ENCODE data around the gene PLAC8L1.

Gene PLAC8L1

GRCh38 chr5:146060221-146060585 is 45.2 kb downstream of the PLAC8L1 start:
- TF ChIP-seq, protein P1, sequence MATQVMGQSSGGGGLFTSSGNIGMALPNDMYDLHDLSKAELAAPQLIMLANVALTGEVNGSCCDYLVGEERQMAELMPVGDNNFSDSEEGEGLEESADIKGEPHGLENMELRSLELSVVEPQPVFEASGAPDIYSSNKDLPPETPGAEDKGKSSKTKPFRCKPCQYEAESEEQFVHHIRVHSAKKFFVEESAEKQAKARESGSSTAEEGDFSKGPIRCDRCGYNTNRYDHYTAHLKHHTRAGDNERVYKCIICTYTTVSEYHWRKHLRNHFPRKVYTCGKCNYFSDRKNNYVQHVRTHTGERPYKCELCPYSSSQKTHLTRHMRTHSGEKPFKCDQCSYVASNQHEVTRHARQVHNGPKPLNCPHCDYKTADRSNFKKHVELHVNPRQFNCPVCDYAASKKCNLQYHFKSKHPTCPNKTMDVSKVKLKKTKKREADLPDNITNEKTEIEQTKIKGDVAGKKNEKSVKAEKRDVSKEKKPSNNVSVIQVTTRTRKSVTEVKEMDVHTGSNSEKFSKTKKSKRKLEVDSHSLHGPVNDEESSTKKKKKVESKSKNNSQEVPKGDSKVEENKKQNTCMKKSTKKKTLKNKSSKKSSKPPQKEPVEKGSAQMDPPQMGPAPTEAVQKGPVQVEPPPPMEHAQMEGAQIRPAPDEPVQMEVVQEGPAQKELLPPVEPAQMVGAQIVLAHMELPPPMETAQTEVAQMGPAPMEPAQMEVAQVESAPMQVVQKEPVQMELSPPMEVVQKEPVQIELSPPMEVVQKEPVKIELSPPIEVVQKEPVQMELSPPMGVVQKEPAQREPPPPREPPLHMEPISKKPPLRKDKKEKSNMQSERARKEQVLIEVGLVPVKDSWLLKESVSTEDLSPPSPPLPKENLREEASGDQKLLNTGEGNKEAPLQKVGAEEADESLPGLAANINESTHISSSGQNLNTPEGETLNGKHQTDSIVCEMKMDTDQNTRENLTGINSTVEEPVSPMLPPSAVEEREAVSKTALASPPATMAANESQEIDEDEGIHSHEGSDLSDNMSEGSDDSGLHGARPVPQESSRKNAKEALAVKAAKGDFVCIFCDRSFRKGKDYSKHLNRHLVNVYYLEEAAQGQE (IDR thresholded peaks at IDR 0.05; ENCODE audit: insufficient read depth in 1 of 2, low read depth in 2 of 2, low read length in 2 of 2): no peak
- no peak for TF ChIP-seq TAF1 (IDR thresholded peaks at IDR 0.05; ENCODE audit: borderline replicate concordance, insufficient read depth, low read length)
- TF ChIP-seq FOXP2 (optimal IDR thresholded peaks at IDR 0.05; ENCODE audit: borderline replicate concordance, extremely low read depth, extremely low read length, insufficient read depth): no peak
- TF ChIP-seq SIN3A (IDR thresholded peaks at IDR 0.05; ENCODE audit: borderline replicate concordance, insufficient read depth, low read length): no peak
- no peak for TF ChIP-seq POLR2AphosphoS5 (IDR thresholded peaks at IDR 0.05; ENCODE audit: low read depth, low read length)

DNA sequence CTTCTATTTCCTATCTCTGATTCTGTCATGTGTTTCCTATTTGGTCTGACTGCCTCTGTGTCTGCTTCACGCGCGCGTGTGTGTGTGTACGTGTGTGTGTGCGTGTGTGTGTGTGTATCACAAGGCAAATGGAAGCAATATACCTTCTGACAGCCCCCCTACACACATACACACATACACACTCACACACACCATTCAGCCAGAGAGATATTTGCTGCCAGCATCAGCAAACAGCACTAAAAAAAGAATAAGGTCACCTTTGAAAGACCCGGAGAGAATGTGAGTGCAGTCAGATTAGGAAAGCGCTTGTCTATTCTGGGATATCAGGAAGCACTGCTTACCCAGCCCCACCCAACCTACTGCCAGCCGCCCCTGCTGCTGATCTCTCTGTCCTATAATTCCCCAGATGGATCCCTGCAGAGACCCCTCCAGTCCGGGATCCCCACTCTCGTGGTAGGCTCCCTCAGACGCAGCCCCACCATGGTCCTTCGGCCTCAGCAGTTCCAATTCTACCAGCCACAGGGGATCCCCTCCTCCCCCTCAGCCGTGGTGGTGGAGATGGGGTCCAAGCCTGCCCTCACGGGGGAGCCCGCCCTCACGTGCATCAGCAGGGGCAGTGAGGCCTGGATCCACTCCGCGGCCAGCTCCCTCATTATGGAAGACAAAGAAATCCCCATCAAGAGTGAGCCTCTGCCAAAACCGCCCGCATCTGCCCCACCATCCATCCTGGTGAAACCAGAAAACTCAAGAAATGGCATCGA is 45.7 kb downstream of the PLAC8L1 start:
- no peak for TF ChIP-seq FOXP2 (optimal IDR thresholded peaks at IDR 0.05; ENCODE audit: borderline replicate concordance, extremely low read depth, extremely low read length, insufficient read depth)
- TF ChIP-seq TAF1 (IDR thresholded peaks at IDR 0.05; ENCODE audit: borderline replicate concordance, insufficient read depth, low read length): no peak
- TF ChIP-seq SIN3A (IDR thresholded peaks at IDR 0.05; ENCODE audit: borderline replicate concordance, insufficient read depth, low read length): no peak
- TF ChIP-seq, protein P1 (IDR thresholded peaks at IDR 0.05; ENCODE audit: insufficient read depth in 1 of 2, low read depth in 2 of 2, low read length in 2 of 2): no peak

DNA sequence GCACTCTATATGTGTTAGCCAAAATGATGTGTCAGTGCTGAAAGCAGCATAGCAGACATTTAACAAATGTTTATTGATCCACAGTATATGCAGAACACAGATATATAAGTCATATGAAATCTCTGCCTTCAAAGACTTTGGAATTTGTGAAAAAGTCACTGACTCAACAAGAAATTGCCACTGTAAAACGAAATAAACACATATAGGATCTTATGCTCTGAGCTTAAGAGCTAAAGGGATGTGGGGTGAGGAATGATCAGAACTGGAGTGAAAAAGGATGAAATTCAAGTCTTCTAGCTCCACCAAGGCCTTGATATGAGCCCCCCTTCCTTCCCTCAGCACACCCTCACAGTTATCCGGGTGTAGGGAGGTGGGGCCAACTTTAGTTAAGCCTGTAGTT is 49.9 kb downstream of the PLAC8L1 start:
- TF ChIP-seq TAF1 (IDR thresholded peaks at IDR 0.05; ENCODE audit: borderline replicate concordance, insufficient read depth, low read length) (no peak), POLR2AphosphoS5 (IDR thresholded peaks at IDR 0.05; ENCODE audit: low read depth, low read length) (no peak), SIN3A (IDR thresholded peaks at IDR 0.05; ENCODE audit: borderline replicate concordance, insufficient read depth, low read length) (no peak)
- TF ChIP-seq, protein P1 (IDR thresholded peaks at IDR 0.05; ENCODE audit: insufficient read depth in 1 of 2, low read depth in 2 of 2, low read length in 2 of 2): no peak

GRCh38 chr5:146052780-146053179 is 52.6 kb downstream of the PLAC8L1 start:
- TF ChIP-seq POLR2AphosphoS5 (IDR thresholded peaks at IDR 0.05; ENCODE audit: low read depth, low read length) (no peak), SIN3A (IDR thresholded peaks at IDR 0.05; ENCODE audit: borderline replicate concordance, insufficient read depth, low read length) (no peak), TAF1 (IDR thresholded peaks at IDR 0.05; ENCODE audit: borderline replicate concordance, insufficient read depth, low read length) (no peak)
- TF ChIP-seq, protein P1 (IDR thresholded peaks at IDR 0.05; ENCODE audit: insufficient read depth in 1 of 2, low read depth in 2 of 2, low read length in 2 of 2): no peak

DNA sequence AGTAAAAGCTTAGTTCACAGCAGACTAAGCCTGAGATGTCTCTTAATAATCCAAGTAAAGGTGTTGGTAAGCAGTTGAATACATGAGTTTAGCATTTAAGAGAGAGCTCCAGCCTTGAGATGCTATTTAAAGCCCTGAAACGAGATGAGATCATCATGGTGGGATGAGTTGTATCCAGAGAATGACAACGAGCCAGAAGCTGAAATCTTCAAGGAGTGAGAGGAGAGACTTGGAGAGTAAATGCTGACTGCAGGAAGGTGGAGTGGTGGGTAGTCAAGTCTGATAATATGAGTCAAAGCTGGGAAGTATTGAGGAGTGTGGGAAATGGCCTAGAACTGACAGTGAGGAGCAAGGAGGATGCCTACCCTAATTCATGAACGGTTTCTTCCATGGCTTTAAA is 53.7 kb downstream of the PLAC8L1 start:
- TF ChIP-seq, protein P1 (IDR thresholded peaks at IDR 0.05; ENCODE audit: insufficient read depth in 1 of 2, low read depth in 2 of 2, low read length in 2 of 2): no peak
- TF ChIP-seq TAF1 (IDR thresholded peaks at IDR 0.05; ENCODE audit: borderline replicate concordance, insufficient read depth, low read length): no peak
- no peak for TF ChIP-seq FOXP2 (optimal IDR thresholded peaks at IDR 0.05; ENCODE audit: borderline replicate concordance, extremely low read depth, extremely low read length, insufficient read depth)
- TF ChIP-seq POLR2AphosphoS5 (IDR thresholded peaks at IDR 0.05; ENCODE audit: low read depth, low read length): no peak
- TF ChIP-seq SIN3A (IDR thresholded peaks at IDR 0.05; ENCODE audit: borderline replicate concordance, insufficient read depth, low read length): no peak

Measured in PFSK-1 (cell line).